ENCODE measurements around the gene MACROD2.

GRCh38 chr20:15113144-15113773 lies 1117.9 kb downstream of the MACROD2 start:
- TF ChIP-seq CTCF (IDR thresholded peaks at IDR 0.05) = no peak
- TF ChIP-seq POLR2A (IDR thresholded peaks at IDR 0.05) = no peak

Measured in ovary (tissue), 3 donors.